ENCODE measurements around the gene AFF3.

DNA sequence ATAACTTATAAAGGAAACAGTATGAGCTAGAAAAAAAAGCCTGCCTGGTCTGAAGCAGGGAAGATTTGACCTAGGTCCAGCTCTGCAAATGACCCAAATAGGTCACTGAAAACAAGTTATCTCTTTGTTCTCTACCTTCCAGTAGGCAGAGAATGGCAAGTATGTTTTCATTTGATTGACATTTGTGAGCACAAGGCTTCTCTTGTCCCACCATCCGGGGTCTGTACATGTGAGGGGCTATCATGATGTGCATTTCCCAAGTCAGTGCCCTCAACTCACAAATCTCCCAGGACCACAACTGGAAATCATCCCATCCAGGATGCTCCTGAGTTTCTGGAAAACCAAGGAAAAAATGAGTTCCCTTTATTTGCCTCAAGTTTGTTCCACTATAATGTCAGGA lies 309.5 kb downstream of the AFF3 start:
- TF ChIP-seq, protein P1, sequence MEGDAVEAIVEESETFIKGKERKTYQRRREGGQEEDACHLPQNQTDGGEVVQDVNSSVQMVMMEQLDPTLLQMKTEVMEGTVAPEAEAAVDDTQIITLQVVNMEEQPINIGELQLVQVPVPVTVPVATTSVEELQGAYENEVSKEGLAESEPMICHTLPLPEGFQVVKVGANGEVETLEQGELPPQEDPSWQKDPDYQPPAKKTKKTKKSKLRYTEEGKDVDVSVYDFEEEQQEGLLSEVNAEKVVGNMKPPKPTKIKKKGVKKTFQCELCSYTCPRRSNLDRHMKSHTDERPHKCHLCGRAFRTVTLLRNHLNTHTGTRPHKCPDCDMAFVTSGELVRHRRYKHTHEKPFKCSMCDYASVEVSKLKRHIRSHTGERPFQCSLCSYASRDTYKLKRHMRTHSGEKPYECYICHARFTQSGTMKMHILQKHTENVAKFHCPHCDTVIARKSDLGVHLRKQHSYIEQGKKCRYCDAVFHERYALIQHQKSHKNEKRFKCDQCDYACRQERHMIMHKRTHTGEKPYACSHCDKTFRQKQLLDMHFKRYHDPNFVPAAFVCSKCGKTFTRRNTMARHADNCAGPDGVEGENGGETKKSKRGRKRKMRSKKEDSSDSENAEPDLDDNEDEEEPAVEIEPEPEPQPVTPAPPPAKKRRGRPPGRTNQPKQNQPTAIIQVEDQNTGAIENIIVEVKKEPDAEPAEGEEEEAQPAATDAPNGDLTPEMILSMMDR (optimal IDR thresholded peaks at IDR 0.05 in 1 of 3, IDR thresholded peaks at IDR 0.05 in 1 of 3, conservative IDR thresholded peaks at IDR 0.05 in 1 of 3; ENCODE audit: extremely low read depth in 1 of 3, insufficient read depth in 2 of 3, low read length in 3 of 3) = no peak
- TF ChIP-seq EZH2 (IDR thresholded peaks at IDR 0.05; ENCODE audit: low read length) = no peak

All from keratinocyte (primary cell).